ENCODE results near the gene MED16.

DNA sequence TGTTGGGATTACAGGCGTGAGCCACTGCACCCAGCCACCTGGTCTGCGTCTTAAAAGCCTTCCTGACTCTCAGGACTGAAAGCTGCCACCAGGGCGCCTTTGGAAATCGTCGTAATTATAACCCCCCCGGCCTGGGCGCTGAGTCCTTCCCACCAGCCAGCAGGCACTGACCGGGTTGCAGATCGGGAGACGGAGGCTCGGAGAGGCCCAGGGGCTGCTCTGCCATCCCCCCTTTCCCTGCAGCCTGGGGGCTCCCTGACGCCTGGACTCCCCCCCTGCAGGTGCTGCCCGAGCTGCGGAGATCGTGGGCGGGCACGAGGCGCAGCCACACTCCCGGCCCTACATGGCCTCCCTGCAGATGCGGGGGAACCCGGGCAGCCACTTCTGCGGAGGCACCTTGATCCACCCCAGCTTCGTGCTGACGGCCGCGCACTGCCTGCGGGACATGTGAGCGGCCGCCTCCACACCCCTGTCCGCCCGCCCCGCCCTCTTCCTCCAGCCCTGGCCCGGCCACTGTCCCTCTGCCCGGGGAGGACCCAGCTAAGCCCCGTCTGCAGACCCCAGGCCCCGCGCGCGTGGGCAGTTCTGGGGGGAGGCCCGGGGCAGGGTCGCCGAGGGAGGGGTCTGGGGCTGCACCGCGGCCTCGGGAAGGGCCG lies 49.7 kb downstream of the MED16 start:
- TF ChIP-seq POLR2AphosphoS5 (IDR thresholded peaks at IDR 0.05) = no peak
- no peak for TF ChIP-seq POLR2A (IDR thresholded peaks at IDR 0.05)
- TF ChIP-seq, protein P1, sequence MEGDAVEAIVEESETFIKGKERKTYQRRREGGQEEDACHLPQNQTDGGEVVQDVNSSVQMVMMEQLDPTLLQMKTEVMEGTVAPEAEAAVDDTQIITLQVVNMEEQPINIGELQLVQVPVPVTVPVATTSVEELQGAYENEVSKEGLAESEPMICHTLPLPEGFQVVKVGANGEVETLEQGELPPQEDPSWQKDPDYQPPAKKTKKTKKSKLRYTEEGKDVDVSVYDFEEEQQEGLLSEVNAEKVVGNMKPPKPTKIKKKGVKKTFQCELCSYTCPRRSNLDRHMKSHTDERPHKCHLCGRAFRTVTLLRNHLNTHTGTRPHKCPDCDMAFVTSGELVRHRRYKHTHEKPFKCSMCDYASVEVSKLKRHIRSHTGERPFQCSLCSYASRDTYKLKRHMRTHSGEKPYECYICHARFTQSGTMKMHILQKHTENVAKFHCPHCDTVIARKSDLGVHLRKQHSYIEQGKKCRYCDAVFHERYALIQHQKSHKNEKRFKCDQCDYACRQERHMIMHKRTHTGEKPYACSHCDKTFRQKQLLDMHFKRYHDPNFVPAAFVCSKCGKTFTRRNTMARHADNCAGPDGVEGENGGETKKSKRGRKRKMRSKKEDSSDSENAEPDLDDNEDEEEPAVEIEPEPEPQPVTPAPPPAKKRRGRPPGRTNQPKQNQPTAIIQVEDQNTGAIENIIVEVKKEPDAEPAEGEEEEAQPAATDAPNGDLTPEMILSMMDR (IDR thresholded peaks at IDR 0.05) = no peak
- no peak for TF ChIP-seq EP300 (IDR thresholded peaks at IDR 0.05)

Measured in suprapubic skin (tissue), 4 donors.